Kidney epithelial cell (primary cell): ENCODE data around the gene KCTD14. TPM values are rescaled to one million over a fixed set of nuclear protein-coding genes. Genes with fewer than 3 reads are reported as not detected.
"Not testable (repeated sequence)": the region's sequence is repeated elsewhere in the genome, so short reads cannot be mapped to it uniquely, and the experiment has no call there.

Experiments
- DNase-seq: peaks from one replicate; pipeline ENCODE4 v3.0.0-alpha.2; 2010; ENCODE audit warnings: low read depth
- H3K27me3 ChIP-seq: 2 replicates; pipeline ENCODE4 v1.6.0; 2011; ENCODE audit warnings: low read length; ENCODE audit not compliant: control insufficient read depth, insufficient read depth
- H3K36me3 ChIP-seq: 2 replicates; pipeline ENCODE4 v1.5.1; 2011; ENCODE audit warnings: low read length; ENCODE audit not compliant: control insufficient read depth, insufficient read depth
- H3K4me3 ChIP-seq: 2 replicates; pipeline ENCODE4 v1.5.1; 2011; ENCODE audit warnings: low read depth, mild to moderate bottlenecking, control low read depth, low read length
- total RNA-seq: library from RNA; depleted of rRNA; stranded (reverse); fragments of >200 nt; gene quantifications from 2 replicates; pipeline ENCODE4 v1.2.3, GENCODE V29; 2015
- TF ChIP-seq, protein P1 (sequence below): IDR thresholded peaks from 2 replicates; pipeline ENCODE4 v1.5.1; 2011; ENCODE audit warnings: mild to moderate bottlenecking, moderate library complexity, low read length, control low read depth, inconsistent platforms; ENCODE audit not compliant: insufficient read depth, poor library complexity, severe bottlenecking

The KCTD14 gene
- total RNA-seq, 1 donor from 2014 or later = 6.7 TPM

DNA sequence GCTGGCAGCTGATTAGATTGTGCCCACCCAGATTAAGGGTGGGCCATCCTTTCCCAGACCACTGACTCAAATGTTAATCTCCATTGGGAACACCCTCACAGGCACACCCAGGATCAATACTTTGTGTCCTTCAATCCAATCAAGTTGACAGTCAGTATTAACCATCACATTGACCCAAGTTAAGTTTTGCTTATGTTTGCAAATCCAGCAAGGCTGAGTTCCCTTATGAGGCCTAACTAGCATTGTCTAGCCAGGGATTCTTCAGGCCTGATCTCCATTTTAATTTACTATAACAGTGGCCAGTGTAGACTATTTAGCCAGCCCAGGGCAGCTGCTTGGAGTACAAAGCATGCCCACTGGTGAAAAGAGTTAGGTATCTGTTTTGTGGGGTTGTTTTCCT lies 2.3 kb upstream of the KCTD14 start:
- DNase-seq = no peak
- TF ChIP-seq, protein P1, sequence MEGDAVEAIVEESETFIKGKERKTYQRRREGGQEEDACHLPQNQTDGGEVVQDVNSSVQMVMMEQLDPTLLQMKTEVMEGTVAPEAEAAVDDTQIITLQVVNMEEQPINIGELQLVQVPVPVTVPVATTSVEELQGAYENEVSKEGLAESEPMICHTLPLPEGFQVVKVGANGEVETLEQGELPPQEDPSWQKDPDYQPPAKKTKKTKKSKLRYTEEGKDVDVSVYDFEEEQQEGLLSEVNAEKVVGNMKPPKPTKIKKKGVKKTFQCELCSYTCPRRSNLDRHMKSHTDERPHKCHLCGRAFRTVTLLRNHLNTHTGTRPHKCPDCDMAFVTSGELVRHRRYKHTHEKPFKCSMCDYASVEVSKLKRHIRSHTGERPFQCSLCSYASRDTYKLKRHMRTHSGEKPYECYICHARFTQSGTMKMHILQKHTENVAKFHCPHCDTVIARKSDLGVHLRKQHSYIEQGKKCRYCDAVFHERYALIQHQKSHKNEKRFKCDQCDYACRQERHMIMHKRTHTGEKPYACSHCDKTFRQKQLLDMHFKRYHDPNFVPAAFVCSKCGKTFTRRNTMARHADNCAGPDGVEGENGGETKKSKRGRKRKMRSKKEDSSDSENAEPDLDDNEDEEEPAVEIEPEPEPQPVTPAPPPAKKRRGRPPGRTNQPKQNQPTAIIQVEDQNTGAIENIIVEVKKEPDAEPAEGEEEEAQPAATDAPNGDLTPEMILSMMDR = no peak

DNA sequence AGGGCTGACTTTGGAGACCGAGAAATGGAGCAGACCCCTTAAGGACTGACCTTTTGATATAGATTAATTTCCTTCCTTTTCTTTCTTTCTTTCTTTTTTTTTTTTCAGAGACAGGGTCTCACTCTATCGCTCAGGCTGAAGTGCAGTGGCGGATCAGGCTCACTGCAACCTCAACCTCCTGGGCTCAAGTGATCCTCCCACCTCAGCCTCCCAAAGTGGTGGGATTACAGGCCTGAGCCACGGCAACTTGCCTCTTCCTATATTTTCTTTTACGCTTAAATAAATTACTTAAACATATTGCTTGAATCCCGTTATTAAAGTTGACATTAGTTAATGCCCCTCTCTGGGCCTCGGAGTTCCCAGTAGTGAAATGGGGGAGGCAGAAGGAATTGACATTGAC lies 350 bp upstream of the KCTD14 start:
- Histone ChIP-seq H3K4me3 (peak overlapping the region; percentile 53), H3K36me3 (no peaks in the 10 kb centered on the region), H3K27me3 (no peaks in the 10 kb centered on the region)
- no peak for DNase-seq
- TF ChIP-seq, protein P1 = no peak

More for the DNA sequence above, 2.3 kb upstream of the KCTD14 start:
- Histone ChIP-seq H3K4me3 (no peak overlapping the region), H3K36me3 (no peaks in the 10 kb centered on the region), H3K27me3 (no peaks in the 10 kb centered on the region)

DNA sequence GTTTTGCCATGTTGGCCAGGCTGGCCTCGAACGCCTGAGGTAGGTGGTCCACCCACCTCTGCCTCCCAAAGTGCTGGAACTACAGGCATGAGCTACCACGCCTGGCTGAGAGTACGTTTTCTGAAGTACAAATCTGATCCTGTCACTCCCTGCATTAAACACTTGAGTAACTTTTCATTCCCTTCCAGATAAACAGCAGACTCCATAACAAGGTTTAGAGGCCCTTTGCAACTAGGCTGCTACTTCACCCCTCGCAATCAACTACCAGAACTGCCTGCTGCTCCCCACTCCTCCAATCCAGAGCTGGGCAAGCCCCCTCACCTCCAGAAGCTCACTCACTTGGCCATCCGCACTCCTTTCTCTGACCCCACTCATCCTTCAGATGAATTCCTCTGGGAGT lies 1.5 kb downstream of the KCTD14 start:
- TF ChIP-seq, protein P1 = no peak
- Histone ChIP-seq H3K4me3 (no peak overlapping the region), H3K27me3 (no peaks in the 10 kb centered on the region), H3K36me3 (no peaks in the 10 kb centered on the region)
- DNase-seq = no peak

DNA sequence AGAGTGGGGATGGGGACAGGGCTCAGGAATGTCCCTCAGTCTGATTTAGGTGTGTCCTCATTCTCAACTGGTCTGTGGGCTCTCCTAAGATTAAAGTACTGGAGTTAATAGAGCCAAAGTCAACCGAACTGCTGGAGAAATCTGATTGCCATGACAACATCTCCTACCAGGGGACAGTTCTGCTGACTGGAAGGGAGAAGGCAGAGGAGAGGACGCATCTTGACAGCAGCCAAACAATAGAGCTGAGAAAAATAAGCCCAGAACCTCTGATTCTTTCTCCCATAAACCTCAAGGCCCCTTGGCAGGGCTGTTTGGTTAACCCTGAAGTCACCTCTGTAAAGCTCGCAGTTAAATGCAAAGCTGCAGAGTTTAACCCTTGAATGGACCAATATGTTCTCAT lies 2.8 kb downstream of the KCTD14 start:
- H3K27me3 ChIP-seq = no peaks in the 10 kb centered on the region
- no peak for DNase-seq
- no peak overlapping the region for H3K4me3 ChIP-seq
- TF ChIP-seq, protein P1 = no peak
- H3K36me3 ChIP-seq = no peaks in the 10 kb centered on the region

- peak; percentile 48 for DNase-seq
- TF ChIP-seq, protein P1 = no peak
- Histone ChIP-seq H3K36me3 (no peaks in the 10 kb centered on the region), H3K4me3 (no peak overlapping the region), H3K27me3 (no peaks in the 10 kb centered on the region)
These were observed 3.3 kb downstream of the KCTD14 start for GRCh38 chr11:78019808-78020207.

- no peaks in the 10 kb centered on the region for H3K27me3 ChIP-seq
- no peak overlapping the region for H3K4me3 ChIP-seq
- TF ChIP-seq, protein P1 = no peak
- no peak for DNase-seq
- no peaks in the 10 kb centered on the region for H3K36me3 ChIP-seq
These were observed 7.2 kb downstream of the KCTD14 start for GRCh38 chr11:78015878-78016277.

DNA sequence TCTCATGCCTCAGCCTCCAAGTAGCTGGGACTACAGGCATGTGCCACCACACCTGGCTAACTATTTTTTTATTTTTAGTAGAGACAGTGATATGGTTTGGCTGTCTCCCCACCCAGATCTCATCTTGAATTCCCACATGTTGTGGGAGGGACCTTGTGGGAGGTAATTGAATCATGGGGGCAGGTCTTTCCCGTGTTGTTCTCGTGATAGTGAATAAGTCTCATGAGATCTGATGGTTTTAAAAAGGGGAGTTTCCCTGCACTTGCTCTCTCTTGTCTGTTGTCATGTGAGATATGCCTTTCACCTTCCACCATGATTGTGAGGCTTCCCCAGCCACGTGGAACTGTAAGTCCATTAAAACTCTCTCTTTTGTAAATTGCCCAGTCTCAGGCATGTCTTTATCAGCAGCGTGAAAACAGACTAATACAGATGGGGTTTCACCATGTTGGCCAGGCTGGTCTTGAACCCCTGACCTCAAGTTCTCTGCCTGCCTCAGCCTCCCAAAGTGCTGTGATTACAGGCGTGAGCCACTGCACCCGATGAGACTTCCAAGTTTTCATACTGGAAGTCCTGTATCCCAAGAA lies 8.0 kb downstream of the KCTD14 start:
- DNase-seq = not testable (repeated sequence)

More for the DNA sequence above, 8.0 kb downstream of the KCTD14 start:
- not testable (repeated sequence) for H3K4me3 ChIP-seq, H3K27me3 ChIP-seq, H3K36me3 ChIP-seq
